Ishikawa (cell line): ENCODE results near the gene SYCP2L.

Experiments used
- CEBPB ChIP-seq: IDR thresholded peaks from 2 replicates; pipeline ENCODE4 v1.6.1; 2012
- CREB1 ChIP-seq: IDR thresholded peaks from 2 replicates; pipeline ENCODE4 v1.6.1; 2012; ENCODE audit warnings: low read depth
- EGR1 ChIP-seq: IDR thresholded peaks from 2 replicates; pipeline ENCODE4 v1.6.1; 2012
- EP300 ChIP-seq: IDR thresholded peaks from 2 replicates; pipeline ENCODE4 v1.6.1; 2012; ENCODE audit warnings: borderline replicate concordance
- FOXM1 ChIP-seq: IDR thresholded peaks from 2 replicates; pipeline ENCODE4 v1.6.1; 2012; ENCODE audit warnings: low read depth, borderline replicate concordance
- NFIC ChIP-seq: IDR thresholded peaks from 2 replicates; pipeline ENCODE4 v1.6.1; 2012
- RAD21 ChIP-seq: IDR thresholded peaks from 2 replicates; pipeline ENCODE4 v1.6.1; 2012; ENCODE audit warnings: low read depth
- TAF1 ChIP-seq: IDR thresholded peaks from 2 replicates; pipeline ENCODE4 v1.6.1; 2012; ENCODE audit warnings: low read depth, mild to moderate bottlenecking
- TCF12 ChIP-seq: IDR thresholded peaks from 2 replicates; pipeline ENCODE4 v1.6.1; 2012; ENCODE audit warnings: low read depth
- TEAD4 ChIP-seq: IDR thresholded peaks from 2 replicates; pipeline ENCODE4 v1.6.1; 2012
- USF1 ChIP-seq: IDR thresholded peaks from 2 replicates; pipeline ENCODE4 v1.6.1; 2012
- YY1 ChIP-seq: IDR thresholded peaks from 2 replicates; pipeline ENCODE4 v1.6.1; 2012; ENCODE audit warnings: low read depth
- ZBTB7A ChIP-seq: IDR thresholded peaks from 2 replicates; pipeline ENCODE4 v1.6.1; 2012; ENCODE audit warnings: low read depth
- TF ChIP-seq, protein P1 (sequence below): IDR thresholded peaks from 2 replicates; pipeline ENCODE4 v1.6.1; 2012; ENCODE audit warnings: low read depth, mild to moderate bottlenecking
- TF ChIP-seq, protein P2 (sequence below): IDR thresholded peaks from 2 replicates; pipeline ENCODE4 v1.6.1; 2012

SYCP2L gene

GRCh38 chr6:10939840-10940239, 53.0 kb downstream of the SYCP2L start:
- TF ChIP-seq USF1 (no peak), YY1 (no peak), RAD21 (no peak), CREB1 (no peak), EGR1 (no peak), ZBTB7A (no peak), NFIC (no peak), TAF1 (no peak), TCF12 (no peak), TEAD4 (no peak), CEBPB (no peak), EP300 (no peak), FOXM1 (no peak)
- TF ChIP-seq, protein P1, sequence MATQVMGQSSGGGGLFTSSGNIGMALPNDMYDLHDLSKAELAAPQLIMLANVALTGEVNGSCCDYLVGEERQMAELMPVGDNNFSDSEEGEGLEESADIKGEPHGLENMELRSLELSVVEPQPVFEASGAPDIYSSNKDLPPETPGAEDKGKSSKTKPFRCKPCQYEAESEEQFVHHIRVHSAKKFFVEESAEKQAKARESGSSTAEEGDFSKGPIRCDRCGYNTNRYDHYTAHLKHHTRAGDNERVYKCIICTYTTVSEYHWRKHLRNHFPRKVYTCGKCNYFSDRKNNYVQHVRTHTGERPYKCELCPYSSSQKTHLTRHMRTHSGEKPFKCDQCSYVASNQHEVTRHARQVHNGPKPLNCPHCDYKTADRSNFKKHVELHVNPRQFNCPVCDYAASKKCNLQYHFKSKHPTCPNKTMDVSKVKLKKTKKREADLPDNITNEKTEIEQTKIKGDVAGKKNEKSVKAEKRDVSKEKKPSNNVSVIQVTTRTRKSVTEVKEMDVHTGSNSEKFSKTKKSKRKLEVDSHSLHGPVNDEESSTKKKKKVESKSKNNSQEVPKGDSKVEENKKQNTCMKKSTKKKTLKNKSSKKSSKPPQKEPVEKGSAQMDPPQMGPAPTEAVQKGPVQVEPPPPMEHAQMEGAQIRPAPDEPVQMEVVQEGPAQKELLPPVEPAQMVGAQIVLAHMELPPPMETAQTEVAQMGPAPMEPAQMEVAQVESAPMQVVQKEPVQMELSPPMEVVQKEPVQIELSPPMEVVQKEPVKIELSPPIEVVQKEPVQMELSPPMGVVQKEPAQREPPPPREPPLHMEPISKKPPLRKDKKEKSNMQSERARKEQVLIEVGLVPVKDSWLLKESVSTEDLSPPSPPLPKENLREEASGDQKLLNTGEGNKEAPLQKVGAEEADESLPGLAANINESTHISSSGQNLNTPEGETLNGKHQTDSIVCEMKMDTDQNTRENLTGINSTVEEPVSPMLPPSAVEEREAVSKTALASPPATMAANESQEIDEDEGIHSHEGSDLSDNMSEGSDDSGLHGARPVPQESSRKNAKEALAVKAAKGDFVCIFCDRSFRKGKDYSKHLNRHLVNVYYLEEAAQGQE = no peak
- TF ChIP-seq, protein P2, sequence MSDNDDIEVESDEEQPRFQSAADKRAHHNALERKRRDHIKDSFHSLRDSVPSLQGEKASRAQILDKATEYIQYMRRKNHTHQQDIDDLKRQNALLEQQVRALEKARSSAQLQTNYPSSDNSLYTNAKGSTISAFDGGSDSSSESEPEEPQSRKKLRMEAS = no peak

DNA sequence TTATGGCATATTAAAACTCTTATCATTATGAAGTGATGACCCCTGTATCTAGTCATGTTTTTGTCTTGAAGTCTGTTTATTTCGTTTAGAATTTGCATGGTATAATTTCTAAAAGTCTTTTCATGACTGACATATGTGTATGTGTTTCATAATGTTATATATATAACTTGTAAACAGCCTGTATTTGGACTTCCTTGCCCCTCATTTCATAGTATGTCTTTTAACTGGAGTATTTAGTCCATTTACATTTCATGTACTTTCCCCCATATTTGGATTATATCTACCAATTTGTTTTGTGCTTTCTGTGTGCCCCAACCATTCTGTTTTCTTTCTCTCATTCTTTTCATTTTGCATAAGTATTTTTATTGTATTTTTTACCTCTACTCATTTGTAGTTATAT, 59.0 kb downstream of the SYCP2L start:
- TF ChIP-seq, protein P2 = no peak
- TF ChIP-seq RAD21 = no peak
- no peak for TF ChIP-seq USF1
- TF ChIP-seq CEBPB = no peak
- no peak for TF ChIP-seq YY1
- TF ChIP-seq CREB1 = no peak
- no peak for TF ChIP-seq EP300
- TF ChIP-seq ZBTB7A = no peak
- no peak for TF ChIP-seq EGR1
- no peak for TF ChIP-seq TEAD4
- TF ChIP-seq, protein P1 = no peak
- TF ChIP-seq TCF12 = no peak
- TF ChIP-seq FOXM1 = no peak
- no peak for TF ChIP-seq TAF1
- no peak for TF ChIP-seq NFIC

GRCh38 chr6:10947966-10948365, 61.1 kb downstream of the SYCP2L start:
- TF ChIP-seq, protein P1 = no peak
- TF ChIP-seq, protein P2 = no peak
- TF ChIP-seq RAD21 (no peak), CREB1 (no peak), ZBTB7A (no peak), TEAD4 (no peak), EGR1 (no peak)

GRCh38 chr6:10949579-10950490, 63.0 kb downstream of the SYCP2L start:
- TF ChIP-seq CEBPB = no peak
- TF ChIP-seq RAD21 = no peak
- no peak for TF ChIP-seq ZBTB7A
- TF ChIP-seq, protein P1 = no peak
- TF ChIP-seq, protein P2 = no peak
- no peak for TF ChIP-seq EP300
- TF ChIP-seq CREB1 = no peak
- TF ChIP-seq TEAD4 = no peak
- TF ChIP-seq TAF1 = no peak
- no peak for TF ChIP-seq YY1
- TF ChIP-seq FOXM1 = no peak
- TF ChIP-seq USF1 = no peak
- TF ChIP-seq NFIC = no peak
- TF ChIP-seq TCF12 = no peak
- TF ChIP-seq EGR1 = no peak
